Right forelimb (tissue), 1 donor: ENCODE measurements around the gene ADAM33.
A peak's percentile ranks its signal among the peaks of the same experiment; 100 is the strongest.

ENCODE experiments used
- DNase-seq: peaks from one replicate; pipeline ENCODE4 v3.0.0-alpha.2; 2018

ADAM33 gene

GRCh38 chr20:3663031-3663701 is 18.6 kb downstream of the ADAM33 start, which contains the start of gene GFRA4:
GFRA4 (minus strand) TSS chr20:3663399; CDS start chr20:3663399, 0 bp downstream.
- no peak for DNase-seq

- peak; percentile 40 for DNase-seq
Observed at GRCh38 chr20:3661814-3662665, 19.8 kb downstream of the ADAM33 start.

- DNase-seq = no peak
Observed at GRCh38 chr20:3661060-3661813, 20.6 kb downstream of the ADAM33 start.

- DNase-seq = peak; percentile 43
Observed at GRCh38 chr20:3660262-3661059, 21.3 kb downstream of the ADAM33 start.

GRCh38 chr20:3659492-3660261 is 22.1 kb downstream of the ADAM33 start:
- no peak for DNase-seq

GRCh38 chr20:3658716-3659491 is 22.9 kb downstream of the ADAM33 start:
- DNase-seq = no peak

- DNase-seq = no peak
Observed at GRCh38 chr20:3658019-3658715, 23.6 kb downstream of the ADAM33 start.

- DNase-seq = no peak
Observed at GRCh38 chr20:3655131-3655405, 26.7 kb downstream of the ADAM33 start.

- no peak for DNase-seq
Observed at GRCh38 chr20:3654326-3655130, 27.3 kb downstream of the ADAM33 start.

- DNase-seq = no peak
Observed at GRCh38 chr20:3653921-3654320, 27.9 kb downstream of the ADAM33 start.

GRCh38 chr20:3652676-3653596 is 28.9 kb downstream of the ADAM33 start:
- no peak for DNase-seq

GRCh38 chr20:3652221-3652620 is 29.6 kb downstream of the ADAM33 start:
- DNase-seq = no peak

- DNase-seq = no peak
Observed at GRCh38 chr20:3651204-3651962, 30.4 kb downstream of the ADAM33 start.

GRCh38 chr20:3648951-3649350 is 32.9 kb downstream of the ADAM33 start:
- no peak for DNase-seq

GRCh38 chr20:3647473-3647872 is 34.3 kb downstream of the ADAM33 start:
- DNase-seq = no peak

GRCh38 chr20:3646651-3647050 is 35.2 kb downstream of the ADAM33 start:
- DNase-seq = no peak

- DNase-seq = no peak
Observed at GRCh38 chr20:3646067-3646440, 35.8 kb downstream of the ADAM33 start.
